GM12892 (cell line): ENCODE data around the gene ABCC1.

Experiments used
- POLR2A ChIP-seq: IDR thresholded peaks from 2 replicates; pipeline ENCODE4 v1.6.1; 2011; ENCODE audit warnings: low read depth, low read length, control low read depth
- POLR2AphosphoS5 ChIP-seq: IDR thresholded peaks from 2 replicates; pipeline ENCODE4 v1.6.1; 2011; ENCODE audit warnings: low read depth, low read length, control low read depth

- TF ChIP-seq POLR2A (no peak), POLR2AphosphoS5 (no peak)
Observed at GRCh38 chr16:15973421-15973820, 24.0 kb downstream of the ABCC1 start.
